NCI-H446 treated with DMSO at 0.1 percent for 48 hours (cell line): ENCODE results near the gene NYAP2.

Experiments used
- DNase-seq: peaks from one replicate; lab custom pipeline; 2025; lab: John Stamatoyannopoulos, UW

Gene NYAP2

DNA sequence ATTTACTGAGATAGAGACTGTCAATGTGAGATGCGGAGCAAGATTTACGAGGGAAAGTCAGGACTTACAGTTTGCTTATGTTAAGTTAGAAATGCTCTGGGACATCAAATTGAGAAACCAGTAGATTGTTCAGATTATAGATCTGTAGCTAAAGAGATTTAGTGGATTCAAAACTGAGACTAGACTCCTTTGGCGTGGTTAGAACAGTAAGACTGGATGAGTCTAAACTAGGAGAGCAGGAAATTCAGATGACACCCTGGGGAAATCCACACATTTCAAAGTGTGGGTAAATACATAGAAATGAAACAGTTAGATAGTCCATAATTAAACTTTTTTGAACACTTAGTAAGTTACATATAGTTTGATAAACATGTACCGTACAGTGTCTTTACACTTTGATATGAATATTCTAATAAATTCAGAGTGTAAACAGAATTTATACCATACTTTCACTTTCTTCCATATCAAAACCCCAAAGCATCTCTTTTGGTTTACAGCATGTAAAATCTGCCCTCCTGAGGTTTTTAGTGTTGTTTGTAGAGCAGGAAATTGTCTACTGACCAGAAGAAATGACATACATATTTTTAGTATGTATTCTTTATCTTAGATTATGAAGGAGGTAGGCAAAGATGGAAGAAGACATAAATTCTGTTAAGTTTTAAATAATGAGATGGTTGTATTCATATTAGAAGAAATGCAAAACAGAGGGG lies 231.5 kb downstream of the NYAP2 start:
- DNase-seq = no peak

DNA sequence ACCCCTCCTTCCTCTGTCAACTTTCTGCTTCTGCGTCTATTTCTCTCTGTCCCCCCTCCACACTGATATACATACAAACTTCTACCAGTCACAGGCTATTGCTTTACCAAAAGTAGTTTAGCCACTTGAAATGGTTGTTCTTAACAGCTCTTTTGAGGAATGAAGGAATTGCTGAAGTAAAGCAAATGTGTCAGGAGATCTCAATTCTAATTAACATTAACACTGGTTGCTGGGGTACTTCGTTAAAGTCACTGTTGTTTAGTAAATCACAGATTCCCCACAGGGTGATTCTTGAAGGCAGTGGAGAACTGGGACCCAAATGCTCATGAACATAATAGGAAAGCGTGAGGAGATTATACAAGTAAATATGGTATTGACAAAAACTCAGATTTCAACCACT lies 232.8 kb downstream of the NYAP2 start:
- no peak for DNase-seq

DNA sequence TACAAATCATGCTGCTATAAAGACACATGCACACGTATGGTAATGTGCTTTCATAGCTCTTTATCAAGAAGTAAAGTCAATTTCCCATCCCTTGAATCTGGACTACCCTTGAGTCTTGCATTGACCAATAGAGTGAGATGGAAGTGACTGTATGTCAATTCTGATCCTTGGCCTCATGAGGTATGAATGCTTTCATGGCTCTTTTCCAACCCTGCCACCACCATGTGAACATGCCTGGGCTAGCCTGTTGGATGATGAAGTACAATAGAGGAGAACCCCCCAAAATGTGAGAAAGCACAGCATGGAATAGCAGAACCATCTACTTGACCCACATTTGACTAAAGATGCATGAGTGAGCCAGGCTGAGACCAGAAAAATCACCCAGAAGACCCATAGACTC lies 237.0 kb downstream of the NYAP2 start:
- no peak for DNase-seq

DNA sequence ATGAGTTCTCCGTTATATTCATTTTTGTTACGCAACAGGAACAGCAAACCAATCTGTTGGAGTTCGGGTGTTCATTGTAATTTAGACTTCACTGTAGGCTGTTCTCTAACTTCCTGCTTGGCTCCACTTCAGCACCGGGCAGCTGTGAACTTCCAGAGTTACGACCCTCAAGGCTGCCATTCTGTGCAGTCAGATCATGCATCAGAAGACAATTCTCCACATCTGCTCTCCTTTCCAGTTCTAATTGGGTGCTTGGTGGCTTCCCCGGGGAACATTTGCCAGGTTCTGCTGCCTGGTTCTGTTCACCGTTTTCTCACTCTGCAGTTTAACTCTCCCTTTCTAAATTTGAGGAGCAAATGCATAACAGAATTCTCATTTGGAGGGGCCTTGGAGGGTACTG lies 237.7 kb downstream of the NYAP2 start:
- no peak for DNase-seq

DNA sequence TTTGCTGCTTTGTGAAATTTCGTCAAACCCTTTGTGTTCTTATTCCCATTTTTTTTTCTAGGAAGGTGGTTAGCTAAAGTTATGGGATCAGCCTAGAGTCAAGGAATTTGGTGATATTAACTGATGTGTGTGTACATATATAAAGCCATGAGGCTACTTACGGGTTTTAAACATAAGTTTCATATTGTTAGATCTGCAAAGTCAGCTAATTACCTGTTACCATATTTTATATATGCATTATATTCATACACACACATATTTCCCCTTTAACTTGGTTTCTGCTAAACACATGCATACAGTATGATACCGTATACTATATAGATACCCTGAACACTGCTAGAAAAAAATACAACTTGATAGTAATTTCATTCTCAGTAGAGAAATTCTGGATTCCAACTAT lies 241.0 kb downstream of the NYAP2 start:
- no peak for DNase-seq

DNA sequence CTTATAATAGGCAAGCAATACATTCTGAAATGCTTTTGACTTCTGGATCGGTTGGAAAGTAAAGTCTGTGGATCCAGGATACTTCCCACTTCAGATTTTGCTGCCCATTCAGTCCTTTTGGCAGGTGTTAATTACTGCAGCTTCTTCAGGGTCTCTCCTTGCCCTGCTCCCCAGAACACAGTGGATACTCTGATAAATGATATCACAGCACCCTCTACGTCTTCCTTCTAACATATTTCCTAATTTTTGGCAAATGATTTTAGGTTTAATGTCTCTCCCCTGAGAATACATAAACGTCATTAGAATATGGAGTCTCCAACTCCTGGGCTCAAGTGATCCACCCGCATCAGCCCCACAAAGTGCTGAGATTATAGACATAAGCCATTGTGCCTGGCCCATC lies 249.8 kb downstream of the NYAP2 start:
- DNase-seq = peak; percentile 7

- no peak for DNase-seq
Measured at GRCh38 chr2:225650041-225650440, 250.5 kb downstream of the NYAP2 start.

DNA sequence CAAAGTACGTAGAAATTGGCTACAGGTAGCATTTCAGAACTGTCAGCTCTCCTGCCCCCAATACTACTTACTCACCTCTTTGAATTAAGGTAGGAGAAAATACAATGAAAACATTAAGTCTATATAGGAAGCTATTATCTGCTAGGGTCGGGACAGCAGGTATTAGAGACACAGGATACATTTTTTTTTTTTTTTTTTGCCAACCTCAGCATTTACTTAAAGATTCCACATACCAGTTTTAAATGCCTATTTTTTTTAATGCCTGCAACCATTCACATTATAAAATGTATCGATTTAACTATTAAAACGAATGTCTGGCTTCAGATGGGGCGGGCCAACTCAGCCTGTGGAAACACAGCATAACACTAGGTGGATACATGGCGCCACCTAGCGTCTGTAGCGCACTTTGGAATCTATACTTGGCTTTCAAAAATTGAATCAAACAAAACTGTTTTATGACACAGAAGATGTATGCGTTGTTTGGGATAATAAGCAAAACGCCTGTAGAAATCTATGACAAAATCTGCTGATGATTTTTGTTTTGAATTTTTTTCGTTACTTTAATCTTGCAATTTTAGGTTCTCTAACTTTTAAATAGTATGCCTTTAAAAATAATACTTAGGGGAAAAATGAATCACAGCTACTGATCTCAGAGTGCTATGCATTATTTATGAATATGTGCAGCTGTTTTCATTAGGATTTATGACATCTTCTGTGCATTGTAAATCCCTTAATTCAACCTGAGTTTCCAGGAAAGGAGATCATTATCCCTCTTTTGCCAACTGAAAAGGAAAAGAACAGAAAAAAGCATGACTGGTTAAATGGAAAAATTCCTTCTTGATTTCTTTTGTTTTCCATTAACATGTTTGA lies 261.0 kb downstream of the NYAP2 start:
- DNase-seq = peak; percentile 25

DNA sequence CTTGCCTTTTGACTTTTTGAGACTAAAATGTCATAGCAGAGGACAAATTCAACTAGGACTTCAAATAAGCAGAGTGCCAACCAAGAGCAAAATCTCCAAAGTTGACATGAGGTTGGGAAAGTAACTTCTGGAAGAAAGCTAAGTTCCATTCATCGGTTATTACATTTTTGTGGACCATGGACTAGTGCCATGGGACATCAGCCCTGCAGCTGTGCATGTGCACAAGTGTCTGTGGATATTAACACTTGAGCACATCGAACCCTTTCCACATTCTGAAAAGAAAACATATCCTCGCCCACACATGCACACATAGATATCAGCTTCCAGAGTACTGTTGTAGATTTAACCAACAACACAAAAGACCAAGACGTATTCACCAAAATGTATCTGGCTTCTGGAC lies 262.6 kb downstream of the NYAP2 start:
- no peak for DNase-seq

GRCh38 chr2:225667445-225667844 lies 267.9 kb downstream of the NYAP2 start:
- no peak for DNase-seq

DNA sequence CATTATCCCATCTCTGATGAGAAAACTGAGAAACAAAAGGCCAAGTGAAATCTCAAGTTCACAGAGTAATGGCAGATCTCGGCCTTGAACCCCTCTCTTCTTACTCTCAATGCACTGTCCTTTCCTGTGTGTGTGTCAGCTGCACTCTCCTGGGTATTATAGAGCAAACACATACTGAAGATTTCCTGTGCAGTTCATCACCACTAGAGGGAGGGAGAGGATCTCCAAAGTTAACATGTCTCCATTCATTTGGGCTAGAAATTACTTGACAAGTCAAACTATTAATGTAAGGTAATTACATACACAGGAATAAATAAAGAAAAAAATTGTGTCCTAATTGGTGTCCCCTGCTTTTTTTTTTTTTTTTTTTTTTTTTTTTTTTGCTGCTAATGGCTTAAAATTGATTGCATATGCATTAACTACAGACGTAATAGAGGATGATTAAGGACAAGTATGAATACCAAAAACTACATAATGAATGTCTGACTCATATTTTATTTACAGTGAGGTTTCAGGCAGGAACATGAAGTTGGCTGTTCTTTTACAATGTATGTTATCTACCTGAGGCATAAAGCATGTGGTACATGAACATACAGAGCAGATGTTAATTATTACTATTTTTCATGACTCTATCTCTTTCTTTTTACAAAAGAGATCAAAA lies 269.2 kb downstream of the NYAP2 start:
- DNase-seq = peak; percentile 59

DNA sequence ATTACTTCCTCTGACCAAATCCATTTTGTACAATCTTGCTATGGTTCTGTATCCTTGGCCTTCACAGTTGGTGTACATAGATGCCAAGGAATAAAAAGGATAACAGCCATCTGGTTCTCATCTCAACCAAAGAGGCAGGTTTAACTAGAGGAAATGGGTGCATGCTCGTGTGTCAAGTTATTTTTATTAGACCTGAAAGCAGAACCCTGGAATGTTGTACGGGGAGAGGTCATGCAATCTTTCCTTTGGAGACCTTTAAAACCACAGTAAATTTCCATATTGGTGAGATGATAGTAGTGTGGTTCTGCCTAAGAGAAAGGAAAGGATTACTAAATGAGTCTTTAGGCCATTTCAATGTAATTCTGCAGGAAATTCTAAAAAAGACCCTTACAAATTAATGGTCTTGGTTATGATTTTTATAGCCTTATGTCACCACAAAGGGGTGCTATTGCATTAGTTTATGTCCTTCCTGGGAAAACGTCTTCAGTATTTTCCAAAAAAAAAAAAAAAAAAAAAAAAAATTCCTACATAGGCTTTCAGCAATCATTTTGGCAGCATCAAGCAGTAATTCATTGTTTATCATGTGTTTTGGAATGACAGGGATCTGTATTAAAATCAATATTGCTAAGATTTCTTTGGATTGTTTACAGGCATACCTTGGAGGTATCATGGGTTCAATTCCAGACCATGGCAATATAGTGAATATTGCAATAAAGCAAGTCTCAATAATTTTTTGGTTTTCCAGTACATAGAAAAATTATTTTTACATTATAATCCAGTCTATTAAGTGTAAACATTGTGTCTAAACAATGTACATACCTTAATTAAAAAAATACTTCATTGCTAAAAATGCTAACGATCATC lies 270.8 kb downstream of the NYAP2 start:
- no peak for DNase-seq

DNA sequence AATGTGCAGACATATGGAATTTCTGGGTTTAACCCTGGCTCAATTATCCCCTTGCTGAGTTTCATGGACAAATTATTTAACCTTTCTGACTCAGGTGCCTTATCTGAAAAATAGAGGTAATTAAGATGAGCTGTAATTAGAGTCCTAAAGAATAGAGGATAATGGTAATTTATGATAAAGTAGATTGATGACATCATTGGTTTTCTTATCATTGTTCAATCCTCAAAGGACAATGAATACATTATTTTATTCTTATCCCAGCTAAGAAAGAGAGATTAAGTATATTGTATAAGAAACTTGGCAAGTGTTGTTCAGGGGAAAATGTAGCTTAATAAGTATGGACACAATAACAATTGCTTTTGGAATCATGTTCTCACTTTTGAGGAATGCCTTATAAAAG lies 279.3 kb downstream of the NYAP2 start:
- DNase-seq = no peak

DNA sequence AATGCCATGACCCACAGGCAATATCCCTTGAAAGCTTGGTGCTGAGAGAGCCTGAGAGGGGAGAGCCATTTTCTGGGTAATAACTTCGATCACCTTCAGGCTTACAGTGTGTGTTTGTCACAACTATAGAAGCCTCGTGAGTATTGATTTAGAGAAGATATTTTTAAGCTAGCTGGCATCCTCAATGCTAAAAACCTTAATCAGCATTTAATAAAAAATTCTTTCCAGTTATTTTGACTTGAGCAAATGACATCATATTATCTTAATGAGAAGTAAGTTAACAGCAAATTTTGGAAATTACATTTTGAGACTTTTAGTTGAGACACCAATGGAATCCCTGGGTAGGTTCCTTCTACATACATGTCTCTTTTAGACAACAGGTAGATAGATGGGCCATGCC lies 283.7 kb downstream of the NYAP2 start:
- DNase-seq = no peak

- no peak for DNase-seq
Measured at GRCh38 chr2:225690153-225690552, 290.6 kb downstream of the NYAP2 start.

DNA sequence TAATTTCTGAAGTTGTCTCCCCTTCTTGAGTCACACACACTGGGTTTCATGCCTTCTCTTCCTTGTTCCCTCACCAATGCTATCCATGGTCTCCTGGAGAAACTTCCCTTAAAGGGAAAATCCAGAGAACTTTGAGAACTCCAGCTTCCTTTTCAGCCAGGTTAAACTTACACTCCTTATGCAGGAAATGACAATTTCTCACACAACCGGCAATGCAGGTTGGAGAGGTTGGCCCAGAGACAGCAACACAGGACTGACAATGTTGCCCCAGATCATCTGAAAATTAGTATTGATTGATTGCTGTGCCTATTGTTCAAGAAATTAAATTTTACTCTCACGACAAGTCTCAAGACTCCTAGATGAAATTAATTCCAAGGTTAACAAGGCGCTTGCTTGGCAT lies 292.2 kb downstream of the NYAP2 start:
- no peak for DNase-seq

DNA sequence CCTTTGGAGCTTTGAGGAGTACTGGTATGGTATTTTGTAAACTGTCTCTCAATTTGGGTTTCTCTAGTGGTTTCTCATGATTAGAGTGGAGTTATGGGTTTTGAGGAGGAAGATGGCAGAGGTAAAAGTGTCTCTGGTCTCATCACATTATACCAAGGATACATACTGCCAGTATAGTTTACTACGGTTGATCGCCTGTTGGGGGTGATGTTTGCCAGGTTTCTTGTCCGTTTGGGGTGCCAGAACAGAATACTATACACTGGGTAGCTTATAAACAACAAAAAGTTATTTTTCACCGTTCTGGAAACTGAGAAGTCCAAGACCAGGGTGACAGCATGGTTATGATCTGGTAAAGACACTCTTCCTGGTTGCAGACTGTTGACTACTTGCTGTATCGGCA lies 293.7 kb downstream of the NYAP2 start:
- DNase-seq = no peak

- DNase-seq = no peak
Measured at GRCh38 chr2:225694664-225695063, 295.2 kb downstream of the NYAP2 start.

GRCh38 chr2:225697936-225698335 lies 298.4 kb downstream of the NYAP2 start:
- DNase-seq = no peak
